ENCODE data around the gene LGALS1. TPM values are rescaled to one million over a fixed set of nuclear protein-coding genes. Genes with fewer than 3 reads are reported as not detected.
A peak's percentile ranks its signal among the peaks of the same experiment; 100 is the strongest.
"Not testable (repeated sequence)": the region's sequence is repeated elsewhere in the genome, so short reads cannot be mapped to it uniquely, and the experiment has no call there.

Gene LGALS1
- total RNA-seq, 2 donors from 2014 or later: 1,410 to 2,076 TPM

GRCh38 chr22:37703906-37704305 lies 28.5 kb downstream of the LGALS1 start:
- no peaks in the 10 kb centered on the region for H3K4me1 Mint-ChIP-seq
- no peak for ATAC-seq (replicated peaks)
- H3K9me3 Mint-ChIP-seq: no peaks in the 10 kb centered on the region
- H3K4me3 Mint-ChIP-seq: no peak overlapping the region
- H3K27me3 Mint-ChIP-seq: no peaks in the 10 kb centered on the region
- H3K36me3 Mint-ChIP-seq (ENCODE audit: low read depth): peaks cover 19% of the 10 kb centered on the region
- no peak overlapping the region for H3K27ac Mint-ChIP-seq

- H3K4me1 Mint-ChIP-seq: peaks cover under 1% of the 10 kb centered on the region
- no peak overlapping the region for H3K4me3 Mint-ChIP-seq
- peaks cover 19% of the 10 kb centered on the region for H3K36me3 Mint-ChIP-seq (ENCODE audit: low read depth)
- H3K9me3 Mint-ChIP-seq: no peaks in the 10 kb centered on the region
- H3K27ac Mint-ChIP-seq: no peak overlapping the region
- ATAC-seq (replicated peaks): no peak
- H3K27me3 Mint-ChIP-seq: no peaks in the 10 kb centered on the region
Measured at GRCh38 chr22:37704645-37705044, 29.2 kb downstream of the LGALS1 start.

- Mint-ChIP-seq H3K4me3 (no peak overlapping the region), H3K36me3 (ENCODE audit: low read depth) (peaks cover 23% of the 10 kb centered on the region), H3K9me3 (no peaks in the 10 kb centered on the region), H3K27me3 (no peaks in the 10 kb centered on the region), H3K27ac (no peak overlapping the region), H3K4me1 (peaks cover 5% of the 10 kb centered on the region)
- no peak for ATAC-seq (replicated peaks)
Measured at GRCh38 chr22:37705205-37705604, 29.8 kb downstream of the LGALS1 start.

GRCh38 chr22:37708580-37709444 lies 33.4 kb downstream of the LGALS1 start:
- ATAC-seq (replicated peaks): no peak
- Mint-ChIP-seq H3K4me1 (peaks cover 5% of the 10 kb centered on the region), H3K27me3 (no peaks in the 10 kb centered on the region), H3K4me3 (no peak overlapping the region), H3K27ac (no peak overlapping the region), H3K36me3 (ENCODE audit: low read depth) (peaks cover 14% of the 10 kb centered on the region), H3K9me3 (no peaks in the 10 kb centered on the region)

- no peak overlapping the region for H3K27ac Mint-ChIP-seq
- ATAC-seq (replicated peaks): no peak
- H3K27me3 Mint-ChIP-seq: no peaks in the 10 kb centered on the region
- H3K36me3 Mint-ChIP-seq (ENCODE audit: low read depth): peaks cover 8% of the 10 kb centered on the region
- H3K4me1 Mint-ChIP-seq: peaks cover 5% of the 10 kb centered on the region
- no peaks in the 10 kb centered on the region for H3K9me3 Mint-ChIP-seq
- H3K4me3 Mint-ChIP-seq: no peak overlapping the region
Measured at GRCh38 chr22:37709445-37709765, 34.0 kb downstream of the LGALS1 start.

- Mint-ChIP-seq H3K4me3 (no peak overlapping the region), H3K27me3 (no peaks in the 10 kb centered on the region), H3K4me1 (peaks cover 5% of the 10 kb centered on the region), H3K27ac (no peak overlapping the region), H3K36me3 (ENCODE audit: low read depth) (peaks cover 5% of the 10 kb centered on the region), H3K9me3 (no peaks in the 10 kb centered on the region)
- ATAC-seq (replicated peaks): no peak
Measured at GRCh38 chr22:37710675-37711074, 35.2 kb downstream of the LGALS1 start.

GRCh38 chr22:37711490-37711889 lies 36.1 kb downstream of the LGALS1 start:
- no peak overlapping the region for H3K27ac Mint-ChIP-seq
- H3K4me3 Mint-ChIP-seq: no peak overlapping the region
- no peak for ATAC-seq (replicated peaks)
- no peaks in the 10 kb centered on the region for H3K27me3 Mint-ChIP-seq
- H3K4me1 Mint-ChIP-seq: peaks cover 5% of the 10 kb centered on the region
- peaks cover 5% of the 10 kb centered on the region for H3K36me3 Mint-ChIP-seq (ENCODE audit: low read depth)
- no peaks in the 10 kb centered on the region for H3K9me3 Mint-ChIP-seq

GRCh38 chr22:37713761-37714160 lies 38.3 kb downstream of the LGALS1 start:
- H3K27ac Mint-ChIP-seq: no peak overlapping the region
- no peaks in the 10 kb centered on the region for H3K9me3 Mint-ChIP-seq
- no peak for ATAC-seq (replicated peaks)
- peaks cover 5% of the 10 kb centered on the region for H3K36me3 Mint-ChIP-seq (ENCODE audit: low read depth)
- no peaks in the 10 kb centered on the region for H3K27me3 Mint-ChIP-seq
- peaks cover 5% of the 10 kb centered on the region for H3K4me1 Mint-ChIP-seq
- no peak overlapping the region for H3K4me3 Mint-ChIP-seq

- no peak for ATAC-seq (replicated peaks)
- Mint-ChIP-seq H3K36me3 (ENCODE audit: low read depth) (peaks cover 5% of the 10 kb centered on the region), H3K27me3 (no peaks in the 10 kb centered on the region), H3K27ac (no peak overlapping the region), H3K4me1 (peaks cover 4% of the 10 kb centered on the region), H3K4me3 (no peak overlapping the region), H3K9me3 (no peaks in the 10 kb centered on the region)
Measured at GRCh38 chr22:37714634-37715033, 39.2 kb downstream of the LGALS1 start.

- no peaks in the 10 kb centered on the region for H3K9me3 Mint-ChIP-seq
- H3K4me1 Mint-ChIP-seq: no peaks in the 10 kb centered on the region
- no peaks in the 10 kb centered on the region for H3K36me3 Mint-ChIP-seq (ENCODE audit: low read depth)
- no peak overlapping the region for H3K4me3 Mint-ChIP-seq
- ATAC-seq (replicated peaks): no peak
- H3K27ac Mint-ChIP-seq: no peak overlapping the region
- H3K27me3 Mint-ChIP-seq: no peaks in the 10 kb centered on the region
Measured at GRCh38 chr22:37715760-37716159, 40.3 kb downstream of the LGALS1 start.

- H3K36me3 Mint-ChIP-seq (ENCODE audit: low read depth): no peaks in the 10 kb centered on the region
Measured at GRCh38 chr22:37716708-37717107, 41.3 kb downstream of the LGALS1 start.

GRCh38 chr22:37717235-37717634 lies 41.8 kb downstream of the LGALS1 start:
- H3K27ac Mint-ChIP-seq; ATAC-seq (replicated peaks); H3K27me3 Mint-ChIP-seq: not testable (repeated sequence)

More at GRCh38 chr22:37716708-37717107, 41.3 kb downstream of the LGALS1 start:
- H3K27ac Mint-ChIP-seq: no peak overlapping the region
- no peak overlapping the region for H3K4me3 Mint-ChIP-seq
- ATAC-seq (replicated peaks): no peak
- no peaks in the 10 kb centered on the region for H3K9me3 Mint-ChIP-seq
- H3K27me3 Mint-ChIP-seq: no peaks in the 10 kb centered on the region
- no peaks in the 10 kb centered on the region for H3K4me1 Mint-ChIP-seq

GRCh38 chr22:37717746-37718305 lies 42.4 kb downstream of the LGALS1 start:
- ATAC-seq (replicated peaks); H3K27me3 Mint-ChIP-seq; H3K27ac Mint-ChIP-seq; H3K4me1 Mint-ChIP-seq; H3K36me3 Mint-ChIP-seq (ENCODE audit: low read depth); H3K4me3 Mint-ChIP-seq; H3K9me3 Mint-ChIP-seq: not testable (repeated sequence)

More at GRCh38 chr22:37717235-37717634, 41.8 kb downstream of the LGALS1 start:
- not testable (repeated sequence) for H3K4me1 Mint-ChIP-seq; H3K36me3 Mint-ChIP-seq (ENCODE audit: low read depth); H3K4me3 Mint-ChIP-seq; H3K9me3 Mint-ChIP-seq

GRCh38 chr22:37725551-37726240 lies 50.3 kb downstream of the LGALS1 start:
- Mint-ChIP-seq H3K36me3 (ENCODE audit: low read depth) (no peaks in the 10 kb centered on the region), H3K4me3 (no peak overlapping the region), H3K4me1 (peaks cover 6% of the 10 kb centered on the region), H3K9me3 (no peaks in the 10 kb centered on the region), H3K27ac (peak overlapping the region; percentile 12), H3K27me3 (no peaks in the 10 kb centered on the region)
- no peak for ATAC-seq (replicated peaks)

Measured in activated T-helper 17 cell treated with anti-CD3 and anti-CD28 coated beads, Interleukin-2, amount 50 U/mL, for 72 hours (primary cell).